ENCODE measurements around the gene PALMD. TPM values are rescaled to one million over a fixed set of nuclear protein-coding genes. Genes with fewer than 3 reads are reported as not detected.

The PALMD gene
- total RNA-seq, 1 experiment from 2014 or later, result 0.05 TPM

Other genes with a start within 250 kb of the PALMD start
- 1.2 TPM for gene FRRS1, start 120.5 kb downstream of the PALMD start, total RNA-seq (2021; ENCODE audit: unreplicated experiment)
- 12.0 TPM for gene AGL, start 204.2 kb downstream of the PALMD start, total RNA-seq (2021; ENCODE audit: unreplicated experiment)

Measured in Panc1 (cell line).